OCI-LY7 (cell line): ENCODE data around the gene PRKRIP1. TPM values are rescaled to one million over a fixed set of nuclear protein-coding genes. Genes with fewer than 3 reads are reported as not detected.

Experiments
- BruUV-seq: library from RNA; stranded (reverse); fragments of 400-500 nt; replicated peaks from 2 replicates; lab custom pipeline; 2021; lab: Mats Ljungman, UMichigan
- CTCF ChIA-PET: fragments of 300-600 bp; sonication (Branson Sonifier 250); formaldehyde crosslinking; loops from one replicate; lab custom pipeline; 2022; ENCODE audit warnings: antibody characterized with exemption; ENCODE audit not compliant: unreplicated experiment; lab: Charles Lee
- POLR2A ChIA-PET: fragments of 300-600 bp; sonication (Branson Sonifier 250); formaldehyde crosslinking; loops from one replicate; lab custom pipeline; 2022; ENCODE audit warnings: antibody characterized with exemption; lab: Charles Lee
- DNase-seq: peaks from one replicate; pipeline ENCODE4 v3.0.0-alpha.2; 2015; ENCODE audit warnings: low spot score
- H2AFZ ChIP-seq: fragments of 200-600 bp; sonication (generic), shearing (Covaris generic); 2 replicates; pipeline ENCODE4 v1.6.1; 2014; ENCODE audit warnings: mild to moderate bottlenecking, antibody characterized with exemption, low read length, moderate library complexity
- H3K27ac ChIP-seq: fragments of 200-600 bp; sonication (generic); 2 replicates; pipeline ENCODE4 v1.5.1; 2014; ENCODE audit warnings: mixed run types, low read depth, mild to moderate bottlenecking, moderate library complexity, low read length, inconsistent platforms; ENCODE audit not compliant: poor library complexity, severe bottlenecking
- H3K36me3 ChIP-seq: fragments of 200-600 bp; sonication (generic); 2 replicates; pipeline ENCODE4 v1.6.1; 2014; ENCODE audit warnings: mild to moderate bottlenecking, antibody characterized with exemption, low read length, moderate library complexity, mixed read lengths; ENCODE audit not compliant: insufficient read depth
- H3K4me1 ChIP-seq: fragments of 200-600 bp; sonication (generic); 2 replicates; pipeline ENCODE4 v1.5.1; 2014; ENCODE audit warnings: mild to moderate bottlenecking, low read length; ENCODE audit not compliant: insufficient read depth, poor library complexity, severe bottlenecking
- H3K4me2 ChIP-seq: fragments of 200-600 bp; sonication (generic); 2 replicates; pipeline ENCODE4 v1.6.1; 2014; ENCODE audit warnings: mild to moderate bottlenecking, low read length
- H3K4me3 ChIP-seq: fragments of 200-600 bp; sonication (generic); 2 replicates; pipeline ENCODE4 v1.5.1; 2014; ENCODE audit warnings: mild to moderate bottlenecking, low read depth, low read length; ENCODE audit not compliant: poor library complexity, severe bottlenecking
- H3K79me2 ChIP-seq: fragments of 200-600 bp; sonication (generic); 2 replicates; pipeline ENCODE4 v1.6.1; 2016; ENCODE audit warnings: low read depth, mild to moderate bottlenecking, low read length, moderate library complexity, mixed read lengths; ENCODE audit not compliant: insufficient read depth
- H3K9me2 ChIP-seq: fragments of 200-600 bp; sonication (generic); 2 replicates; pipeline ENCODE4 v1.6.1; 2016; ENCODE audit warnings: mild to moderate bottlenecking, low read length, mixed read lengths; ENCODE audit not compliant: insufficient read depth
- H3K9me3 ChIP-seq: fragments of 200-600 bp; sonication (generic); 2 replicates; pipeline ENCODE4 v1.6.1; 2014; ENCODE audit warnings: mild to moderate bottlenecking, mixed run types, low read length, mixed read lengths
- H4K20me1 ChIP-seq: fragments of 200-600 bp; sonication (generic); 2 replicates; pipeline ENCODE4 v1.6.1; 2014; ENCODE audit warnings: mild to moderate bottlenecking, antibody characterized with exemption, low read length, moderate library complexity, mixed read lengths; ENCODE audit not compliant: insufficient read depth
- CTCF ChIP-seq: fragments of 200-600 bp; sonication (generic); conservative IDR thresholded peaks from 2 replicates; pipeline ENCODE4 v1.5.1; 2014; ENCODE audit warnings: mild to moderate bottlenecking, antibody characterized with exemption, low read length, moderate library complexity, mixed read lengths
- EZH2phosphoT487 ChIP-seq: fragments of 200-600 bp; sonication (generic); IDR thresholded peaks from 2 replicates; pipeline ENCODE4 v1.6.1; 2018; ENCODE audit warnings: low read depth, borderline replicate concordance, mild to moderate bottlenecking, mixed run types, antibody characterized with exemption, low read length, moderate library complexity, mixed read lengths
- intact Hi-C: fragments of 100-400 bp; cut with micrococcal nuclease; formaldehyde crosslinking; loops from one replicate; pipeline ENCODE4 v1.10.0; 2022; ENCODE audit not compliant: unreplicated experiment
- total RNA-seq, 2 experiments: library from RNA; depleted of rRNA in 1 of 2; stranded (reverse); fragments of >200 nt in 1 of 2; shearing (Covaris generic) in 1 of 2; gene quantifications; 2 replicates each; pipeline ENCODE4 v1.2.3, GENCODE V29; 2014 to 2022

The PRKRIP1 gene
- total RNA-seq, 2 experiments from 2014 or later, result 47.1 to 48.2 TPM

- H3K36me3 ChIP-seq, result peaks cover 77% of the 10 kb centered on the region
- TF ChIP-seq EZH2phosphoT487, result no peak
- TF ChIP-seq CTCF, result no peak
- no peaks in the 10 kb centered on the region; the same call in 1 of the 2 replicates for H3K79me2 ChIP-seq
- H4K20me1 ChIP-seq, result no peaks in the 10 kb centered on the region
- H3K9me2 ChIP-seq, result no peaks in the 10 kb centered on the region
- ChIA-PET CTCF (no interaction called here), POLR2A (interaction anchor here (1.0 to 1.4 kb wide), 2 partner anchors 13 to 20 kb away, joined by 3 to 5 read pairs; no protein-coding TSS in a partner anchor)
- peak; percentile 54 for DNase-seq
- no peaks in the 10 kb centered on the region for H3K9me3 ChIP-seq
- BruUV-seq, result no TSS peak
- intact Hi-C loops, result no loop called here
- H2AFZ ChIP-seq, result no peak overlapping the region
- peaks cover 69% of the 10 kb centered on the region for H3K4me1 ChIP-seq
- H3K4me3 ChIP-seq, result no peak overlapping the region
- peak overlapping the region; percentile 66 for H3K27ac ChIP-seq
- H3K4me2 ChIP-seq, result peak overlapping the region; percentile 39; the same call in 1 of the 2 replicates
Observed at GRCh38 chr7:102421706-102422240, 25.6 kb downstream of the PRKRIP1 start.

GRCh38 chr7:102424129-102424551 lies 28.0 kb downstream of the PRKRIP1 start:
- peaks cover 13% of the 10 kb centered on the region; the same call in 1 of the 2 replicates for H3K79me2 ChIP-seq
- H3K9me2 ChIP-seq, result no peaks in the 10 kb centered on the region
- no peaks in the 10 kb centered on the region for H3K9me3 ChIP-seq
- ChIA-PET CTCF (interaction anchor here (0.7 kb wide), 1 partner anchor 47 kb away, joined by 3 read pairs; no protein-coding TSS in a partner anchor), POLR2A (interaction anchor here (1.1 to 4.6 kb wide), 5 partner anchors 9 to 27 kb away, joined by 3 to 40 read pairs (median 19); no protein-coding TSS in a partner anchor)
- TF ChIP-seq CTCF, result no peak
- no peak for TF ChIP-seq EZH2phosphoT487
- peak overlapping the region; percentile 8; the same call in 1 of the 2 replicates for H2AFZ ChIP-seq
- peaks cover 90% of the 10 kb centered on the region for H3K4me1 ChIP-seq
- H3K36me3 ChIP-seq, result peaks cover 76% of the 10 kb centered on the region
- H4K20me1 ChIP-seq, result no peaks in the 10 kb centered on the region
- DNase-seq, result peak; percentile 42
- peak overlapping the region; percentile 97 for H3K27ac ChIP-seq
- BruUV-seq, result no TSS peak
- intact Hi-C loops, result no loop called here
- peak overlapping the region; percentile 52 for H3K4me3 ChIP-seq
- peak overlapping the region; percentile 97 for H3K4me2 ChIP-seq

- no TSS peak for BruUV-seq
- H3K27ac ChIP-seq, result peak overlapping the region; percentile 97
- intact Hi-C loops, result loop anchor here (1.0 kb wide), 1 partner anchor 13 kb away; no protein-coding TSS in a partner anchor
- H3K4me3 ChIP-seq, result peak overlapping the region; percentile 52
- H2AFZ ChIP-seq, result no peak overlapping the region
- H3K4me2 ChIP-seq, result peak overlapping the region; percentile 97
- no peaks in the 10 kb centered on the region for H3K9me3 ChIP-seq
- peaks cover 96% of the 10 kb centered on the region for H3K4me1 ChIP-seq
- peaks cover 71% of the 10 kb centered on the region for H3K36me3 ChIP-seq
- no peaks in the 10 kb centered on the region for H3K9me2 ChIP-seq
- TF ChIP-seq EZH2phosphoT487, result no peak
- no peak for TF ChIP-seq CTCF
- peak; percentile 47 for DNase-seq
- ChIA-PET CTCF (interaction anchor here (0.7 to 1.5 kb wide), 2 partner anchors 12 to 47 kb away, joined by 3 read pairs; no protein-coding TSS in a partner anchor), POLR2A (interaction anchor here (1.5 to 4.6 kb wide), 6 partner anchors 10 to 28 kb away, joined by 4 to 40 read pairs (median 22); no protein-coding TSS in a partner anchor)
- peaks cover 13% of the 10 kb centered on the region; the same call in 1 of the 2 replicates for H3K79me2 ChIP-seq
- no peaks in the 10 kb centered on the region for H4K20me1 ChIP-seq
Observed at GRCh38 chr7:102424787-102425218, 28.6 kb downstream of the PRKRIP1 start.
